Neuronal stem cell (in vitro differentiated cells): Measurements from ENCODE around the gene PDYN.

ENCODE experiments used
- DNase-seq: peaks from one replicate; pipeline ENCODE4 v3.0.0-alpha.2; 2013; ENCODE audit warnings: low spot score
- H2AFZ ChIP-seq: one replicate; pipeline ENCODE4 v1.6.1; 2013; ENCODE audit warnings: mild to moderate bottlenecking, low read length, inconsistent platforms
- H2AK5ac ChIP-seq: 2 replicates; pipeline ENCODE4 v1.6.1; 2013; ENCODE audit warnings: low read depth, mild to moderate bottlenecking, inconsistent platforms, low read length, moderate library complexity, mixed read lengths
- H2BK120ac ChIP-seq: 2 replicates; pipeline ENCODE4 v1.6.1; 2013; ENCODE audit warnings: low read depth, mild to moderate bottlenecking, inconsistent platforms, low read length, moderate library complexity, mixed read lengths
- H2BK12ac ChIP-seq: one replicate; pipeline ENCODE4 v1.6.1; 2013; ENCODE audit warnings: low read length, inconsistent platforms
- H2BK15ac ChIP-seq: 2 replicates; pipeline ENCODE4 v1.6.1; 2013; ENCODE audit warnings: mild to moderate bottlenecking, low read length, inconsistent platforms, mixed read lengths
- H2BK5ac ChIP-seq: one replicate; pipeline ENCODE4 v1.6.1; 2013; ENCODE audit warnings: inconsistent platforms, mild to moderate bottlenecking, low read length, moderate library complexity
- H3K14ac ChIP-seq: one replicate; pipeline ENCODE4 v1.6.1; 2013; ENCODE audit warnings: low read length, inconsistent platforms
- H3K18ac ChIP-seq: 2 replicates; pipeline ENCODE4 v1.6.1; 2013; ENCODE audit warnings: low read length, inconsistent platforms
- H3K23ac ChIP-seq: 2 replicates; pipeline ENCODE4 v1.6.1; 2013; ENCODE audit warnings: low read depth, mild to moderate bottlenecking, mixed read lengths, low read length, inconsistent platforms; ENCODE audit not compliant: poor library complexity
- H3K27ac ChIP-seq: replicated peaks from 3 replicates; pipeline ENCODE4 v1.5.1; 2013; ENCODE audit warnings: low read length, inconsistent platforms
- H3K27me3 ChIP-seq, 3 experiments: 2 replicates each; pipeline ENCODE4 v1.6.1; 2013; ENCODE audit warnings: low read length in 3 of 3, mild to moderate bottlenecking in 2 of 3, inconsistent platforms in 1 of 3, low read depth in 1 of 3, mixed read lengths in 1 of 3, moderate library complexity in 1 of 3; ENCODE audit not compliant: control insufficient read depth in 3 of 3, insufficient read depth in 3 of 3
- H3K36me3 ChIP-seq, 2 donors: replicated peaks in 1 of 2; 2 replicates each; pipeline ENCODE4 v1.6.1; 2013; ENCODE audit warnings: low read length in 2 of 2; ENCODE audit not compliant: control insufficient read depth in 2 of 2, insufficient read depth in 2 of 2
- H3K4ac ChIP-seq: 2 replicates; pipeline ENCODE4 v1.6.1; 2013; ENCODE audit warnings: inconsistent platforms, mild to moderate bottlenecking, low read length, moderate library complexity
- H3K4me1 ChIP-seq, 2 donors: 1 replicate in 1 of 2; 2 replicates in 1 of 2; pipeline ENCODE4 v1.6.1; 2013; ENCODE audit warnings: low read length in 2 of 2, low read depth in 1 of 2; ENCODE audit not compliant: control insufficient read depth in 2 of 2, insufficient read depth in 1 of 2
- H3K4me2 ChIP-seq: one replicate; pipeline ENCODE4 v1.6.1; 2013; ENCODE audit warnings: mild to moderate bottlenecking, low read length, inconsistent platforms; ENCODE audit not compliant: insufficient read depth, poor library complexity, severe bottlenecking
- H3K4me3 ChIP-seq, 2 donors: 2 replicates each; pipeline ENCODE4 v1.5.1; 2013; ENCODE audit warnings: low read length in 2 of 2, mild to moderate bottlenecking in 2 of 2, inconsistent platforms in 1 of 2, moderate library complexity in 1 of 2
- H3K79me1 ChIP-seq: one replicate; pipeline ENCODE4 v1.6.1; 2013; ENCODE audit warnings: low read depth, mild to moderate bottlenecking, inconsistent platforms, low read length, moderate library complexity
- H3K9ac ChIP-seq: one replicate; pipeline ENCODE4 v1.6.1; 2013; ENCODE audit warnings: mild to moderate bottlenecking, low read depth, low read length, inconsistent platforms; ENCODE audit not compliant: poor library complexity
- H3K9me3 ChIP-seq, 2 donors: replicated peaks in 1 of 2; 2 replicates each; pipeline versions ENCODE3 to v1.6.1; 2013; ENCODE audit warnings: low read length in 2 of 2, mild to moderate bottlenecking in 2 of 2, inconsistent platforms in 1 of 2, low read depth in 1 of 2, mixed read lengths in 1 of 2, moderate library complexity in 1 of 2; ENCODE audit not compliant: control insufficient read depth in 2 of 2, insufficient read depth in 1 of 2
- H4K8ac ChIP-seq: one replicate; pipeline ENCODE4 v1.6.1; 2013; ENCODE audit warnings: low read depth, mild to moderate bottlenecking, inconsistent platforms, low read length, moderate library complexity
- H4K91ac ChIP-seq: one replicate; pipeline ENCODE4 v1.6.1; 2013; ENCODE audit warnings: low read length, low read depth, mild to moderate bottlenecking, inconsistent platforms; ENCODE audit not compliant: poor library complexity
- WGBS, 2 donors: extraction: QIAGEN DNeasy Blood & Tissue Kit; methylation state at CpG; one replicate each; pipeline ENCODE4 v1.1.7; 2013; ENCODE audit warnings: missing lambda C conversion rate in 2 of 2, mixed read lengths in 1 of 2; ENCODE audit not compliant: insufficient read length in 2 of 2, insufficient replicate concordance in 1 of 2; ENCODE audit errors: extremely low coverage in 2 of 2; 5-methylcytosine and 5-hydroxymethylcytosine counted together

Gene PDYN

GRCh38 chr20:1997483-1998192 lies 3.8 kb upstream of the PDYN start:
- H3K14ac ChIP-seq = no peak overlapping the region
- H4K8ac ChIP-seq = no peak overlapping the region
- no peak overlapping the region for H2BK15ac ChIP-seq
- no peaks in the 10 kb centered on the region for H3K79me1 ChIP-seq
- peaks cover 2 to 8% of the 10 kb centered on the region in 2 donors for H3K4me1 ChIP-seq
- DNase-seq = no peak
- no peak overlapping the region for H2BK12ac ChIP-seq
- no CpG with 5 or more reads among the region's 15 CpGs for WGBS, 2 donors
- no peak overlapping the region for H3K9ac ChIP-seq
- no peak overlapping the region for H3K23ac ChIP-seq
- no peak overlapping the region for H2BK5ac ChIP-seq
- no peak overlapping the region for H3K27ac ChIP-seq
- H3K4me2 ChIP-seq = no peak overlapping the region
- H3K27me3 ChIP-seq = peaks cover 0 to 61% (median 0%) of the 10 kb centered on the region in 3 experiments
- H3K36me3 ChIP-seq = no peaks in the 10 kb centered on the region
- H3K9me3 ChIP-seq = no peaks in the 10 kb centered on the region
- H3K4ac ChIP-seq = no peak overlapping the region
- H3K4me3 ChIP-seq = no peak overlapping the region
- H2AK5ac ChIP-seq = no peak overlapping the region
- no peak overlapping the region for H2BK120ac ChIP-seq
- no peak overlapping the region for H4K91ac ChIP-seq
- H2AFZ ChIP-seq = no peak overlapping the region
- no peak overlapping the region for H3K18ac ChIP-seq

- Histone ChIP-seq H3K9ac (no peak overlapping the region), H2BK15ac (no peak overlapping the region), H3K79me1 (no peaks in the 10 kb centered on the region), H3K4me2 (no peak overlapping the region), H3K18ac (no peak overlapping the region), H2BK120ac (no peak overlapping the region), H2BK12ac (no peak overlapping the region), H4K91ac (no peak overlapping the region), H2AK5ac (no peak overlapping the region), H3K36me3 (no peaks in the 10 kb centered on the region), H3K4me3 (no peak overlapping the region), H3K4ac (no peak overlapping the region), H4K8ac (no peak overlapping the region), H3K23ac (no peak overlapping the region), H3K14ac (no peak overlapping the region), H3K4me1 (peaks cover 2 to 8% of the 10 kb centered on the region in 2 donors), H3K27me3 (peaks cover 0 to 67% (median 0%) of the 10 kb centered on the region in 3 experiments), H3K27ac (no peak overlapping the region), H2BK5ac (no peak overlapping the region), H3K9me3 (no peaks in the 10 kb centered on the region), H2AFZ (no peak overlapping the region)
- WGBS, 2 donors = no CpG with 5 or more reads among the region's 10 CpGs
- no peak for DNase-seq
Observed at GRCh38 chr20:1995531-1996310, 1.9 kb upstream of the PDYN start.

- H3K4ac ChIP-seq = no peak overlapping the region
- DNase-seq = no peak
- no peak overlapping the region for H3K4me3 ChIP-seq
- no peak overlapping the region for H3K4me2 ChIP-seq
- peaks cover 0 to 73% (median 0%) of the 10 kb centered on the region in 3 experiments for H3K27me3 ChIP-seq
- H2AK5ac ChIP-seq = no peak overlapping the region
- no peak overlapping the region for H3K18ac ChIP-seq
- no peak overlapping the region for H3K14ac ChIP-seq
- no peak overlapping the region for H3K23ac ChIP-seq
- no peak overlapping the region for H2BK5ac ChIP-seq
- H3K27ac ChIP-seq = no peak overlapping the region
- no CpG with 5 or more reads among the region's 14 CpGs for WGBS, 2 donors
- H3K9ac ChIP-seq = no peak overlapping the region
- H2BK12ac ChIP-seq = no peak overlapping the region
- H3K9me3 ChIP-seq = no peaks in the 10 kb centered on the region
- H3K4me1 ChIP-seq = peaks cover 2 to 8% of the 10 kb centered on the region in 2 donors
- no peak overlapping the region for H4K91ac ChIP-seq
- H3K79me1 ChIP-seq = no peaks in the 10 kb centered on the region
- no peaks in the 10 kb centered on the region for H3K36me3 ChIP-seq
- H2BK120ac ChIP-seq = no peak overlapping the region
- H4K8ac ChIP-seq = no peak overlapping the region
- no peak overlapping the region for H2AFZ ChIP-seq
- H2BK15ac ChIP-seq = no peak overlapping the region
Observed at GRCh38 chr20:1994627-1995026, 769 bp upstream of the PDYN start.

- Histone ChIP-seq H2BK12ac (no peak overlapping the region), H3K79me1 (no peaks in the 10 kb centered on the region), H3K14ac (no peak overlapping the region), H3K9ac (no peak overlapping the region), H3K27ac (no peak overlapping the region), H3K36me3 (no peaks in the 10 kb centered on the region), H2BK120ac (no peak overlapping the region), H3K4ac (no peak overlapping the region), H4K8ac (no peak overlapping the region), H2BK5ac (no peak overlapping the region), H2BK15ac (no peak overlapping the region), H3K4me1 (peaks cover 2 to 8% of the 10 kb centered on the region in 2 donors), H3K18ac (peak overlapping the region; percentile 50), H3K4me2 (no peak overlapping the region), H3K27me3 (peaks cover 0 to 74% (median 0%) of the 10 kb centered on the region in 3 experiments), H2AFZ (no peak overlapping the region), H2AK5ac (no peak overlapping the region), H3K9me3 (no peaks in the 10 kb centered on the region), H4K91ac (no peak overlapping the region), H3K4me3 (no peak overlapping the region), H3K23ac (no peak overlapping the region)
- no CpG with 5 or more reads among the region's 8 CpGs for WGBS, 2 donors
- DNase-seq = no peak
Observed at GRCh38 chr20:1992359-1993110, 1.3 kb downstream of the PDYN start.
